ENCODE measurements around the gene MAN1A1. TPM values are rescaled to one million over a fixed set of nuclear protein-coding genes. Genes with fewer than 3 reads are reported as not detected.

MAN1A1 gene
- total RNA-seq, 1 experiment from 2014 or later = 6.8 TPM

- ATAC-seq (no peak), DNase-seq (ENCODE audit: low spot score) (no peak)
- POLR2A ChIA-PET = no interaction called here
- CTCF ChIA-PET = interaction anchor here (0.6 kb wide), 1 partner anchor 129 kb away, joined by 4 read pairs; no protein-coding TSS in a partner anchor
- Mint-ChIP-seq H3K27me3 (ENCODE audit: low read depth) (no peaks in the 10 kb centered on the region), H3K27ac (no peak overlapping the region), H3K36me3 (no peaks in the 10 kb centered on the region), H3K4me1 (no peaks in the 10 kb centered on the region), H3K9me3 (no peaks in the 10 kb centered on the region), H3K4me3 (no peak overlapping the region)
- TF ChIP-seq ZNF671 (CRISPR knock-in tag; IDR thresholded peaks at IDR 0.05) (no peak), GABPB1 (CRISPR knock-in tag; IDR thresholded peaks at IDR 0.05) (no peak), PRRX2 (CRISPR knock-in tag; IDR thresholded peaks at IDR 0.05) (no peak), ZBTB21 (CRISPR knock-in tag; IDR thresholded peaks at IDR 0.05; ENCODE audit: borderline replicate concordance) (no peak), SMAD3 (CRISPR knock-in tag; IDR thresholded peaks at IDR 0.05; ENCODE audit: borderline replicate concordance) (no peak), CDX4 (CRISPR knock-in tag; IDR thresholded peaks at IDR 0.05; ENCODE audit: borderline replicate concordance) (no peak), FOXP4 (CRISPR knock-in tag; IDR thresholded peaks at IDR 0.05) (no peak), STAT6 (CRISPR knock-in tag; conservative IDR thresholded peaks at IDR 0.05; ENCODE audit: low read depth) (no peak), USF1 (CRISPR knock-in tag; IDR thresholded peaks at IDR 0.05) (no peak), CREB1 (CRISPR knock-in tag; IDR thresholded peaks at IDR 0.05) (no peak), SP1 (CRISPR knock-in tag; conservative IDR thresholded peaks at IDR 0.05) (no peak)
These were observed 72.5 kb downstream of the MAN1A1 start for GRCh38 chr6:119277052-119277451.

- CTCF ChIA-PET = interaction anchor here (0.6 kb wide), 1 partner anchor 128 kb away, joined by 4 read pairs; no protein-coding TSS in a partner anchor
- Mint-ChIP-seq H3K36me3 (peaks cover 4% of the 10 kb centered on the region), H3K4me1 (no peaks in the 10 kb centered on the region), H3K9me3 (peaks cover 3% of the 10 kb centered on the region; the same call in 1 of the 2 replicates), H3K27ac (no peak overlapping the region), H3K4me3 (no peak overlapping the region), H3K27me3 (ENCODE audit: low read depth) (no peaks in the 10 kb centered on the region)
- no peak for DNase-seq (ENCODE audit: low spot score)
- POLR2A ChIA-PET = no interaction called here
- no peak for TF ChIP-seq RORB (CRISPR knock-in tag; IDR thresholded peaks at IDR 0.05)
- TF ChIP-seq HMGXB4 (CRISPR knock-in tag; IDR thresholded peaks at IDR 0.05) = no peak
- TF ChIP-seq ERG (CRISPR knock-in tag; IDR thresholded peaks at IDR 0.05) = no peak
- no peak for TF ChIP-seq GTF2I (CRISPR knock-in tag; conservative IDR thresholded peaks at IDR 0.05)
- TF ChIP-seq MAX (CRISPR knock-in tag; IDR thresholded peaks at IDR 0.05) = no peak
- TF ChIP-seq NFATC4 (CRISPR knock-in tag; IDR thresholded peaks at IDR 0.05) = no peak
- ATAC-seq = no peak
These were observed 73.3 kb downstream of the MAN1A1 start for GRCh38 chr6:119276211-119276610.
